Measurements from ENCODE around the gene SLC39A11. TPM values are rescaled to one million over a fixed set of nuclear protein-coding genes. Genes with fewer than 3 reads are reported as not detected.

The SLC39A11 gene
- total RNA-seq, 1 donor from 2014 or later, result 26.9 TPM

GRCh38 chr17:73045724-73046123 lies 46.8 kb downstream of the SLC39A11 start:
- intact Hi-C loops (cut with micrococcal nuclease), result no loop called here

- intact Hi-C loops (cut with micrococcal nuclease), result no loop called here
These were observed 48.6 kb downstream of the SLC39A11 start for GRCh38 chr17:73043686-73044581.

- intact Hi-C loops (cut with micrococcal nuclease), result no loop called here
These were observed 49.4 kb downstream of the SLC39A11 start for GRCh38 chr17:73042809-73043685.

- intact Hi-C loops (cut with micrococcal nuclease), result no loop called here
These were observed 50.3 kb downstream of the SLC39A11 start for GRCh38 chr17:73042225-73042624.

- intact Hi-C loops (cut with micrococcal nuclease), result no loop called here
These were observed 53.2 kb downstream of the SLC39A11 start for GRCh38 chr17:73039282-73039681.

- intact Hi-C loops (cut with micrococcal nuclease), result no loop called here
These were observed 61.0 kb downstream of the SLC39A11 start for GRCh38 chr17:73031472-73031871.

GRCh38 chr17:73030995-73031394 lies 61.5 kb downstream of the SLC39A11 start:
- intact Hi-C loops (cut with micrococcal nuclease), result no loop called here

- intact Hi-C loops (cut with micrococcal nuclease), result no loop called here
These were observed 62.0 kb downstream of the SLC39A11 start for GRCh38 chr17:73030501-73030921.

GRCh38 chr17:73029991-73030390 lies 62.5 kb downstream of the SLC39A11 start:
- intact Hi-C loops (cut with micrococcal nuclease), result no loop called here

- intact Hi-C loops (cut with micrococcal nuclease), result no loop called here
These were observed 63.5 kb downstream of the SLC39A11 start for GRCh38 chr17:73029021-73029420.

- intact Hi-C loops (cut with micrococcal nuclease), result no loop called here
These were observed 64.2 kb downstream of the SLC39A11 start for GRCh38 chr17:73028299-73028755.

- intact Hi-C loops (cut with micrococcal nuclease), result no loop called here
These were observed 65.3 kb downstream of the SLC39A11 start for GRCh38 chr17:73027130-73027741.

GRCh38 chr17:73025041-73025560 lies 67.4 kb downstream of the SLC39A11 start:
- intact Hi-C loops (cut with micrococcal nuclease), result no loop called here

GRCh38 chr17:73023759-73024158 lies 68.7 kb downstream of the SLC39A11 start:
- intact Hi-C loops (cut with micrococcal nuclease), result no loop called here

- intact Hi-C loops (cut with micrococcal nuclease), result no loop called here
These were observed 69.8 kb downstream of the SLC39A11 start for GRCh38 chr17:73022694-73023093.

GRCh38 chr17:73021771-73022170 lies 70.7 kb downstream of the SLC39A11 start:
- intact Hi-C loops (cut with micrococcal nuclease), result no loop called here

- intact Hi-C loops (cut with micrococcal nuclease), result no loop called here
These were observed 72.4 kb downstream of the SLC39A11 start for GRCh38 chr17:73020110-73020509.

GRCh38 chr17:73018599-73018998 lies 73.9 kb downstream of the SLC39A11 start:
- intact Hi-C loops (cut with micrococcal nuclease), result no loop called here

GRCh38 chr17:73017658-73018057 lies 74.8 kb downstream of the SLC39A11 start:
- intact Hi-C loops (cut with micrococcal nuclease), result no loop called here

GRCh38 chr17:73015722-73016276 lies 76.7 kb downstream of the SLC39A11 start:
- intact Hi-C loops (cut with micrococcal nuclease), result no loop called here
